IMR-90 (cell line): ENCODE measurements around the gene SOWAHD.

Experiments
- BHLHE40 ChIP-seq: fragments of 150-350 bp; IDR thresholded peaks from 2 replicates; pipeline ENCODE4 v1.6.1; 2016; ENCODE audit warnings: mild to moderate bottlenecking, low read depth, low read length
- CEBPB ChIP-seq: IDR thresholded peaks from 2 replicates; pipeline ENCODE4 v1.6.1; 2012; ENCODE audit warnings: low read depth, low read length, improper control_type of control experiment
- CHD1 ChIP-seq: IDR thresholded peaks from 2 replicates; pipeline ENCODE4 v1.6.1; 2012; ENCODE audit warnings: low read depth, low read length, improper control_type of control experiment
- CTCF ChIP-seq: conservative IDR thresholded peaks from 2 replicates; pipeline ENCODE4 v1.5.1; 2012; ENCODE audit warnings: mild to moderate bottlenecking, low read depth, low read length, improper control_type of control experiment
- MAZ ChIP-seq: IDR thresholded peaks from 2 replicates; pipeline ENCODE4 v1.6.1; 2012; ENCODE audit warnings: low read depth, mild to moderate bottlenecking, low read length, improper control_type of control experiment, moderate library complexity, borderline replicate concordance
- POLR2A ChIP-seq: IDR thresholded peaks from 2 replicates; pipeline ENCODE4 v1.6.1; 2012; ENCODE audit warnings: mild to moderate bottlenecking, low read depth, low read length
- RAD21 ChIP-seq: IDR thresholded peaks from 2 replicates; pipeline ENCODE4 v1.6.1; 2012; ENCODE audit warnings: low read length, improper control_type of control experiment
- RCOR1 ChIP-seq: IDR thresholded peaks from 2 replicates; pipeline ENCODE4 v1.6.1; 2012; ENCODE audit warnings: mild to moderate bottlenecking, low read length, improper control_type of control experiment; ENCODE audit not compliant: insufficient replicate concordance
- RFX5 ChIP-seq: IDR thresholded peaks from 2 replicates; pipeline ENCODE4 v1.8.0; 2012; ENCODE audit warnings: low read depth, mild to moderate bottlenecking, low read length, moderate library complexity
- SMC3 ChIP-seq: fragments of 150-350 bp; IDR thresholded peaks from 2 replicates; pipeline ENCODE4 v1.6.1; 2016; ENCODE audit warnings: low read depth, mild to moderate bottlenecking, antibody characterized with exemption, low read length, moderate library complexity
- TF ChIP-seq, protein P1 (sequence below): fragments of 150-350 bp; IDR thresholded peaks from 2 replicates; pipeline ENCODE4 v1.6.1; 2017; ENCODE audit warnings: mild to moderate bottlenecking, antibody characterized with exemption, low read length, low read depth

DNA sequence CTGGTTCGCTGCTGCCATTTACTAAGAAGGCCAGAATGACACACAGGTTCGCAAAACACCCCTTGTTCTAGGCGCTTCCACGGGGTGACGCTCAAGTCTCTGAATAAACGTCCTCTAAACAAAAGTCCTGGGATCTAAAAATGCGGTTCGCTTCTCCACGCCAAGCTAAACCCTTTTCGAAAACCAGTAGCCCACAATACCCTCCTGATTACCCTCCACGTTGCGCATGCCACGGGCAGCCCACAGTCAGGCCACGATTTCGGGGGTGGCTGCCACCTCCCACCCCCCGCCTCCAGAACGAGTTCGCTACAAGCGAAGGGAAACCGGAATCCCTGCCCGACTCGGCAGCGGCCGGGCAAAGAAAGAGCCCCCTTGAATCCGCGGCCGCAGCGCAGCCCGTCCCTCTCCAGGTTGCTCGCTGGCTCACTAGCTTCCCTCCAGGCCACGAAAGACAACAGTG lies 32.6 kb downstream of the SOWAHD start:
- TF ChIP-seq CTCF (0 out of 2 replicates have a peak, but pooled peaks have one; percentile 11), SMC3 (0 out of 2 replicates have a peak, but pooled peaks have one; percentile 3), POLR2A (no peak), BHLHE40 (no peak), MAZ (no peak), RCOR1 (no peak), CHD1 (no peak), CEBPB (no peak), RAD21 (no peak), RFX5 (no peak)
- TF ChIP-seq, protein P1, sequence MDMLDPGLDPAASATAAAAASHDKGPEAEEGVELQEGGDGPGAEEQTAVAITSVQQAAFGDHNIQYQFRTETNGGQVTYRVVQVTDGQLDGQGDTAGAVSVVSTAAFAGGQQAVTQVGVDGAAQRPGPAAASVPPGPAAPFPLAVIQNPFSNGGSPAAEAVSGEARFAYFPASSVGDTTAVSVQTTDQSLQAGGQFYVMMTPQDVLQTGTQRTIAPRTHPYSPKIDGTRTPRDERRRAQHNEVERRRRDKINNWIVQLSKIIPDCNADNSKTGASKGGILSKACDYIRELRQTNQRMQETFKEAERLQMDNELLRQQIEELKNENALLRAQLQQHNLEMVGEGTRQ, result no peak
